HG02884 (cell line): Measurements from ENCODE around the gene TRAPPC2L.

ENCODE experiments used
- ATAC-seq: cut with Tn5 transposase; IDR thresholded peaks from one replicate; pipeline ENCODE4 v1.9.1; 2021; ENCODE audit warnings: mild to moderate bottlenecking, moderate library complexity; ENCODE audit not compliant: unreplicated experiment

TRAPPC2L gene

GRCh38 chr16:88906020-88906419, 49.1 kb downstream of the TRAPPC2L start:
- ATAC-seq, result no peak

- no peak for ATAC-seq
Observed at GRCh38 chr16:88906535-88907105, 49.7 kb downstream of the TRAPPC2L start.

- no peak for ATAC-seq
Observed at GRCh38 chr16:88907768-88908167, 50.8 kb downstream of the TRAPPC2L start.

- no peak for ATAC-seq
Observed at GRCh38 chr16:88908307-88908706, 51.4 kb downstream of the TRAPPC2L start.

GRCh38 chr16:88909431-88910210, 52.7 kb downstream of the TRAPPC2L start:
- ATAC-seq, result no peak

GRCh38 chr16:88910284-88911135, 53.6 kb downstream of the TRAPPC2L start:
- no peak for ATAC-seq

- ATAC-seq, result no peak
Observed at GRCh38 chr16:88911136-88911945, 54.4 kb downstream of the TRAPPC2L start.

GRCh38 chr16:88911946-88912310, 55.0 kb downstream of the TRAPPC2L start:
- no peak for ATAC-seq
